GM21825 (cell line): ENCODE data around the gene ITGAD.

Source experiments
- ATAC-seq: cut with Tn5 transposase; IDR thresholded peaks from one replicate; pipeline ENCODE4 v1.9.1; 2021; ENCODE audit warnings: mild to moderate bottlenecking, moderate library complexity; ENCODE audit not compliant: unreplicated experiment

Gene ITGAD

DNA sequence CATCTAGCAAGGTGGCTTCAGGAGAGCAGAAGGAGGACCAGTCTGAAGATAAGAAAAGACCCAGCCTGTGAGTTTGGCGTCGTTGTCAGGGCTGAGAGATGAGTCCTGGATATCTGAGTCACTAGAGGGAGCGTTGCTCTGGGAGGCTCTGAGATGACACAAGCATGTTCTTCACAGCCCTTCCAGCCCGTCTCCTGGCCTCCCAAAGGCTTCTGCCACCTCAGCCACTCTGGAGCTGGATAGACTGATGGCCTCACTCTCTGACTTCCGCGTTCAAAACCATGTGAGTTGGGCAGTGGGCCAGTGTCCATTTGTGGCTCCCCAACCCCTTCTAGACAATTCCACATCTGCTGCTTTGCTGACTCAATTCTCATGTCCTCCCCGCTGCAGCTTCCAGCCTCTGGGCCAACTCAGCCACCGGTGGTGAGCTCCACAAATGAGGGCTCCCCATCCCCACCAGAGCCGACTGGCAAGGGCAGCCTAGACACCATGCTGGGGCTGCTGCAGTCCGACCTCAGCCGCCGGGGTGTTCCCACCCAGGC, 81.1 kb downstream of the ITGAD start:
- ATAC-seq: no peak

DNA sequence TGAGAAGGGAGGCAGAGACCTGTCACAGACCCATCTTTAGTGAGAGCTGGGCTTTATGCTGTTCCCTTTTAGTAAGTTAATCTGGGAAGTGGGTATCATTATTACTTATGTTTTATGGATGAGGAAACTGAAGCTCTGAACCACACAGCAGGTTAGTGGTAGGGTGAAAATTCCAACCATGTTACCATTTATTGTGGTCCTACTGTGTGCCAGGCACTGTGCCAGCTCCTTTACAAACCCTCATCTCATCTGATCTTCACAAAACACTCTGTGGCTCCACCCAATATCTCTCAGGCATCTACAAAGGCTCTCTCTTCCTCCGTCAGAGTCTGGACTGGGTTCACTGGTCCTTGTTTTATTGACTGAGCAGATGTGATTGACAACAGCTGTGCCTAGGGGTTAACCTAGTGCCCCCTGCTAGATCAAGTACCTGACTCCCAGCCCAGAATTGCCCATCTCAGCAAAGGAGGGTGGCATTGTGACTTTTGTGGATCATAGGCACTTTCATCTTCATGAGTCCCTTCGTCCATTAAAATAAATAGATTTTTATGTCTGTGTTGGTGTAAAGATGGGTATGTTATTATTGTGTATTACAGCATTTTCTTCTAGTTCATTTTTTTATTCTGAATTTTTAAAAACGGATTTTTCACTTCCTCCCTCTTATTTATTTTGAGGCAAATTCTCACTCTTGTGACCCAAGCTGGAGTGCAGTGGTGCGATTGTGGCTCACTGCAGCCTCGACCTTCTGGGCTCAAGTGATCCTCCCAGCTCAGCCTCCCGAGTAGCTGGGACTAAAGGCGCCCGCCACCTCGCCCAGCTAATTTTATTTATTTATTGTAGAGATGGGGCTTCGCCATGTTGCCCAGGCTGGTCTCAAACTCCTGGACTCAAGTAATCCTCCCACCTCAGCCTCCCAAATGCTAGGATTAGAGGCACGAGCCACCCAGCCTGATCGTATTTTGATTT, 81.9 kb downstream of the ITGAD start:
- ATAC-seq: no peak

DNA sequence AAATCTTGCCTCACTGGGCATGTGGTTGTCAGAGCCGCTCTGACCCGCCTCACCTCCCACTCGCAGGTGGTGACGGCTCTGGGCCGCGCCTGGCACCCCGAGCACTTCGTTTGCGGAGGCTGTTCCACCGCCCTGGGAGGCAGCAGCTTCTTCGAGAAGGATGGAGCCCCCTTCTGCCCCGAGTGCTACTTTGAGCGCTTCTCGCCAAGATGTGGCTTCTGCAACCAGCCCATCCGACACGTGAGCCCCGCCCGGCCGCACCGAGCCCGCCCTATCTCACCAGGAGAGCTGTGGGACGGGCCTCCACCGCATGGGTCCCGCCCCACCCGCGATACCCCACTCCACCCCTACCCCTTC, 82.8 kb downstream of the ITGAD start:
- ATAC-seq: no peak
